ENCODE measurements around the gene UBE2E1. TPM values are rescaled to one million over a fixed set of nuclear protein-coding genes. Genes with fewer than 3 reads are reported as not detected.
"Not testable (repeated sequence)": the region's sequence is repeated elsewhere in the genome, so short reads cannot be mapped to it uniquely, and the experiment has no call there.

Gene UBE2E1
- total and polyA plus RNA-seq, 2 donors (not counting 1 experiment from before 2014, with no cell fraction given) = 46.7 to 63.7 TPM

DNA sequence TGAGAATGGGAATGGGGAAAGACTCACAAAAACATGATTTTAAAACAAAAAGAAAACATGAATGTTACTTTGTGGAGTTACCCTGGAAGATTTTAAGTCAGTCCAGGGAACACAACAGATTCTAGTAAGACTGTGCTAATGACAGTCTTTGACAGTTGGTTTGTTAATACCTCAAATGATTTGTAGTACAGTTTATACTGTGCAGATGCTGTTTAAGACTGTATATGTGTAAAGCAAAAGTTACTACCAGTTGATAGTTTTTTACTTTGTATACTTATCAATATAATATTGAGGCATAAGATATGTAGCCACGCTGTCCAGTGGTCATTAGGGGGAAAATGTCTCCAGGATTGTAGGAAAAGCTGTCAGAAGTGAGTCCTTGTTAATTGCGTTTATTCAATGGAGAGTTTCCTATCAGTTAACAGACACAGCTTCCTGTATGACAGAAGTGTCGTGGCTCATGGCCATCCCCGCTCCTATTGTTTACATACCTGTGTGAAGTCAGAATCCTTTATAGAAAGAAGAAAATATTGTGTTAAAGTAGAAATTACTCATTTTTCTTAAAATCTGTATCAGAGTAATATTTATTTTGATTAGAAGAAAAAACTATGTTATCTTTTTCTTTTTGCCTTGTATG, 75.1 kb downstream of the UBE2E1 start:
- POLR2A ChIA-PET = interaction anchor here (0.5 kb wide), 1 partner anchor 724 kb away, joined by 3 read pairs; no protein-coding TSS in a partner anchor
- Mint-ChIP-seq H3K27ac (peak overlapping the region; percentile 64), H3K27me3 (no peaks in the 10 kb centered on the region), H3K4me3 (no peak overlapping the region), H3K9me3 (ENCODE audit: insufficient read depth) (no peaks in the 10 kb centered on the region), H3K4me1 (peaks cover 38% of the 10 kb centered on the region)
- Histone ChIP-seq H2AFZ (ENCODE audit: insufficient read depth, low read depth, low read length, poor library complexity, severe bottlenecking) (no peak overlapping the region), H3K9me3 (ENCODE audit: control extremely low read depth in 1 of 3, control insufficient read depth in 2 of 3, insufficient read depth in 1 of 3, low read length in 2 of 3) (peaks cover 0 to 8% (median 0%) of the 10 kb centered on the region in 3 donors), H3K4me3 (ENCODE audit: control extremely low read depth in 1 of 5, extremely low read depth in 1 of 5, insufficient read depth in 1 of 5, low read depth in 2 of 5, low read length in 4 of 5) (no peak overlapping the region), H3K27me3 (replicated peaks in 1 of 4; ENCODE audit: control extremely low read depth in 1 of 4, control insufficient read depth in 3 of 4, insufficient read depth in 4 of 4, low read length in 3 of 4) (no peaks in the 10 kb centered on the region), H3K79me2 (ENCODE audit: control insufficient read depth, insufficient read depth, low read length) (peaks cover 41% of the 10 kb centered on the region), H3K4me1 (ENCODE audit: control insufficient read depth in 2 of 2, insufficient read depth in 2 of 2, low read length in 2 of 2) (peaks cover 0 to 13% of the 10 kb centered on the region in 2 donors), H3K27ac (ENCODE audit: low read length in 2 of 2) (no peak overlapping the region), H3K9ac (ENCODE audit: low read length) (no peak overlapping the region), H3K36me3 (replicated peaks in 1 of 2; ENCODE audit: control extremely low read depth in 1 of 2, control insufficient read depth in 1 of 2, extremely low read depth in 1 of 2, insufficient read depth in 2 of 2, low read length in 1 of 2) (no peaks in the 10 kb centered on the region), H4K20me1 (ENCODE audit: control insufficient read depth, insufficient read depth, low read length, poor library complexity, severe bottlenecking) (peaks cover 41% of the 10 kb centered on the region), H3K4me2 (replicated peaks; ENCODE audit: low read depth, low read length, poor library complexity, severe bottlenecking) (no peak overlapping the region)
- ATAC-seq (ENCODE audit: low read depth) (no peak), DNase-seq (no peak)
- CTCF ChIA-PET = interaction anchor here (0.9 kb wide), 1 partner anchor 7 kb away, joined by 4 read pairs; no protein-coding TSS in a partner anchor
- TF ChIP-seq EZH2 (IDR thresholded peaks at IDR 0.05; ENCODE audit: borderline replicate concordance, insufficient read depth, low read depth, low read length, poor library complexity, severe bottlenecking) = no peak
- TF ChIP-seq, protein P1, sequence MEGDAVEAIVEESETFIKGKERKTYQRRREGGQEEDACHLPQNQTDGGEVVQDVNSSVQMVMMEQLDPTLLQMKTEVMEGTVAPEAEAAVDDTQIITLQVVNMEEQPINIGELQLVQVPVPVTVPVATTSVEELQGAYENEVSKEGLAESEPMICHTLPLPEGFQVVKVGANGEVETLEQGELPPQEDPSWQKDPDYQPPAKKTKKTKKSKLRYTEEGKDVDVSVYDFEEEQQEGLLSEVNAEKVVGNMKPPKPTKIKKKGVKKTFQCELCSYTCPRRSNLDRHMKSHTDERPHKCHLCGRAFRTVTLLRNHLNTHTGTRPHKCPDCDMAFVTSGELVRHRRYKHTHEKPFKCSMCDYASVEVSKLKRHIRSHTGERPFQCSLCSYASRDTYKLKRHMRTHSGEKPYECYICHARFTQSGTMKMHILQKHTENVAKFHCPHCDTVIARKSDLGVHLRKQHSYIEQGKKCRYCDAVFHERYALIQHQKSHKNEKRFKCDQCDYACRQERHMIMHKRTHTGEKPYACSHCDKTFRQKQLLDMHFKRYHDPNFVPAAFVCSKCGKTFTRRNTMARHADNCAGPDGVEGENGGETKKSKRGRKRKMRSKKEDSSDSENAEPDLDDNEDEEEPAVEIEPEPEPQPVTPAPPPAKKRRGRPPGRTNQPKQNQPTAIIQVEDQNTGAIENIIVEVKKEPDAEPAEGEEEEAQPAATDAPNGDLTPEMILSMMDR (IDR thresholded peaks at IDR 0.05) = no peak
- no CpG with 5 or more reads among the region's 4 CpGs for WGBS (ENCODE audit: insufficient coverage)
- intact Hi-C loops (cut with micrococcal nuclease) = no loop called here

DNA sequence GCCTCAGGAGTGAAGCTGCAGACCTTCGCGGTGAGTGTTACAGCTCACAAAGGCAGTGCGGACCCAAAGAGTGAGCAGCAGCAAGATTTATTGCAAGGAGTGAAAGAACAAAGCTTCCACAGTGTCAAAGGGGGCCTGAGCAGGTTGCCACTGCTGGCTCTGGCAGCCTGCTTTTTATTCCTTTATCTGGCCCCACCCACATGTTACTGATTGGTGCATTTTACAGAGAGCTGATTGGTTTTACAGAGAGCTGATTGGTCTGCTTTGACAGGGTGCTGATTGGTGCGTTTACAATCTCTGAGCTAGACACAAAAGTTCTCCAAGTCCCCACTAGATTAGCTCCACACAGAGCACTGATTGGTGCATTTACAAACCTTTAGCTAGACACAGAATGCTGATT, 76.2 kb downstream of the UBE2E1 start:
- POLR2A ChIA-PET = interaction anchor here (0.6 kb wide), 1 partner anchor 59 kb away, joined by 3 read pairs; no protein-coding TSS in a partner anchor

More for the DNA sequence above, 76.2 kb downstream of the UBE2E1 start:
- Histone ChIP-seq H3K27ac (ENCODE audit: low read length in 2 of 2) (peak overlapping the region in 1 of 2 donors; percentile 45), H3K79me2 (ENCODE audit: control insufficient read depth, insufficient read depth, low read length) (peaks cover 30% of the 10 kb centered on the region), H4K20me1 (ENCODE audit: control insufficient read depth, insufficient read depth, low read length, poor library complexity, severe bottlenecking) (peaks cover 30% of the 10 kb centered on the region)
- H3K9me3 Mint-ChIP-seq (ENCODE audit: insufficient read depth); H3K4me1 ChIP-seq (ENCODE audit: control insufficient read depth in 2 of 2, insufficient read depth in 2 of 2, low read length in 2 of 2); H3K4me2 ChIP-seq (replicated peaks; ENCODE audit: low read depth, low read length, poor library complexity, severe bottlenecking); H3K9ac ChIP-seq (ENCODE audit: low read length); CTCF ChIA-PET; H3K27me3 ChIP-seq (replicated peaks in 1 of 4; ENCODE audit: control extremely low read depth in 1 of 4, control insufficient read depth in 3 of 4, insufficient read depth in 4 of 4, low read length in 3 of 4); H3K9me3 ChIP-seq (ENCODE audit: control extremely low read depth in 1 of 3, control insufficient read depth in 2 of 3, insufficient read depth in 1 of 3, low read length in 2 of 3); H3K4me3 Mint-ChIP-seq; H3K27me3 Mint-ChIP-seq; DNase-seq; ATAC-seq (ENCODE audit: low read depth); H3K36me3 ChIP-seq (replicated peaks in 1 of 2; ENCODE audit: control extremely low read depth in 1 of 2, control insufficient read depth in 1 of 2, extremely low read depth in 1 of 2, insufficient read depth in 2 of 2, low read length in 1 of 2); intact Hi-C loops (cut with micrococcal nuclease); H3K4me3 ChIP-seq (ENCODE audit: control extremely low read depth in 1 of 5, extremely low read depth in 1 of 5, insufficient read depth in 1 of 5, low read depth in 2 of 5, low read length in 4 of 5); H2AFZ ChIP-seq (ENCODE audit: insufficient read depth, low read depth, low read length, poor library complexity, severe bottlenecking): not testable (repeated sequence)
- 38% methylated on average over 4 of the region's 4 CpGs for WGBS (ENCODE audit: insufficient coverage)
- Mint-ChIP-seq H3K4me1 (peaks cover 26% of the 10 kb centered on the region), H3K27ac (peak overlapping the region; percentile 64)

Data from B cell (primary cell).